ENCODE results near the gene FLNC. TPM values are rescaled to one million over a fixed set of nuclear protein-coding genes. Genes with fewer than 3 reads are reported as not detected.

Gene FLNC
- total RNA-seq, 1 donor from 2014 or later = 54.0 TPM

DNA sequence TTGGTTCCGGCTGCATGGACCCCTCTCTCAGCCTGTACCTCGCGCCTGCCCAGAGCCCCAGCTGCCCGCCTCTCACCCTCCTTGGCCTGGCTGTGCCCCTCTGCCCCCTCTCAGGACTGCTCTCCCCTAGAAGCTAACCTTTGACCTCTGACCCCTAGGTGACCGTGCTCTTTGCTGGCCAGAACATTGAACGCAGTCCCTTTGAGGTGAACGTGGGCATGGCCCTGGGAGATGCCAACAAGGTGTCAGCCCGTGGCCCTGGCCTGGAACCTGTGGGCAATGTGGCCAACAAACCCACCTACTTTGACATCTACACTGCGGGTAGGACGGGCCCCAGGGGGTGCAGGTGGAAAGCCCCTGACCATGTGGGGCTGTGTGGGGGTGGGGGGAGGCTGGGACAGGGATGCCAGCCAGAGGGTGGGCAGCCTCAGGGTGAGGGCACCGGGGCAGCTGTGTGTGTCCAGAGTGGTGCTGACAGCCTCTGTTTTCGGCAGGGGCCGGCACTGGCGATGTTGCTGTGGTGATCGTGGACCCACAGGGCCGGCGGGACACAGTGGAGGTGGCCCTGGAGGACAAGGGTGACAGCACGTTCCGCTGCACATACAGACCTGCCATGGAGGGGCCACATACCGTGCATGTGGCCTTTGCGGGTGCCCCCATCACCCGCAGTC lies 8.0 kb downstream of the FLNC start:
- no peak overlapping the region for H3K27ac Mint-ChIP-seq
- H3K9me3 Mint-ChIP-seq = no peaks in the 10 kb centered on the region
- H3K27me3 Mint-ChIP-seq = peaks cover 4% of the 10 kb centered on the region
- TF ChIP-seq, protein P1, sequence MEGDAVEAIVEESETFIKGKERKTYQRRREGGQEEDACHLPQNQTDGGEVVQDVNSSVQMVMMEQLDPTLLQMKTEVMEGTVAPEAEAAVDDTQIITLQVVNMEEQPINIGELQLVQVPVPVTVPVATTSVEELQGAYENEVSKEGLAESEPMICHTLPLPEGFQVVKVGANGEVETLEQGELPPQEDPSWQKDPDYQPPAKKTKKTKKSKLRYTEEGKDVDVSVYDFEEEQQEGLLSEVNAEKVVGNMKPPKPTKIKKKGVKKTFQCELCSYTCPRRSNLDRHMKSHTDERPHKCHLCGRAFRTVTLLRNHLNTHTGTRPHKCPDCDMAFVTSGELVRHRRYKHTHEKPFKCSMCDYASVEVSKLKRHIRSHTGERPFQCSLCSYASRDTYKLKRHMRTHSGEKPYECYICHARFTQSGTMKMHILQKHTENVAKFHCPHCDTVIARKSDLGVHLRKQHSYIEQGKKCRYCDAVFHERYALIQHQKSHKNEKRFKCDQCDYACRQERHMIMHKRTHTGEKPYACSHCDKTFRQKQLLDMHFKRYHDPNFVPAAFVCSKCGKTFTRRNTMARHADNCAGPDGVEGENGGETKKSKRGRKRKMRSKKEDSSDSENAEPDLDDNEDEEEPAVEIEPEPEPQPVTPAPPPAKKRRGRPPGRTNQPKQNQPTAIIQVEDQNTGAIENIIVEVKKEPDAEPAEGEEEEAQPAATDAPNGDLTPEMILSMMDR (conservative IDR thresholded peaks at IDR 0.05) = no peak
- H3K36me3 Mint-ChIP-seq = no peaks in the 10 kb centered on the region
- no peak for DNase-seq (ENCODE audit: extremely low spot score, unreplicated experiment)
- no peak overlapping the region for H3K4me3 Mint-ChIP-seq
- peaks cover 12% of the 10 kb centered on the region for H3K4me1 Mint-ChIP-seq (ENCODE audit: unreplicated experiment)

DNA sequence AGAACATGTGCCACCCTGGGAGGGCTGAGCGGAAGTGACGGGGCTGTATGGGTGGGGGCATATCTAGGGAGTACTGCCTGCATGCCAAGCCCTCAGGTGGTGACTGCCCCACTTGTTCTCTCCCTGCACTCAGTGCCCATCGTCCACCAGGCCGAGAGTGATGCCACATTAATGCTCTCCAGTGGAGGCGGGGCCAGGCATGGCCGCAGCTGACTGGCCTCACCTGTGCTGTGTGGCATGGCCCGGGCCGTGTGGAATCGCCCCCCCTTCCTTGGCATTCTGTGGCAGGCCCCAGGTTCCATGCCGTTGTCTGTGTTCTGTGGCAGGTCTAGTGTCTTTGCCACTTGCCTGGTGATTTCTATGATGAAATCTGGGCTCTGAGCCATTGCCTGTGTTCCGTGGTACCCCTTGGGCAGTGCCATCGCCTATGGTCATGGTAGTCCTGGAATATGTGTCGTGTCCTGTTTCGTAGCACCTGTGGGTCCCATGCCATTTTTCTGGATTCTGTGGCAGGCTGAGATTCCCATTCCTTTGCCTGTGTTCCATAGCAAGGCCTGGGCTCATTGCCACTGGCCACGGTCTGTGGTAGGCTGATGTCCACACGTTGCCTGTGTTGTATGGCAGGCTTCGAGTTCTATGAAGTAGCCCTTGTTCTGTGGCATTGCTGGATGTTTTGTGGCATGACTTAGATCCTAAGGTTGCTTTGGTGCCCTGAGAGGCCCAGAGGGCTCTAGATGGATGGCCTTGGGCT lies 8.9 kb downstream of the FLNC start:
- H3K27me3 Mint-ChIP-seq = peaks cover 4% of the 10 kb centered on the region
- no peaks in the 10 kb centered on the region for H3K36me3 Mint-ChIP-seq
- H3K4me1 Mint-ChIP-seq (ENCODE audit: unreplicated experiment) = peaks cover 7% of the 10 kb centered on the region
- H3K27ac Mint-ChIP-seq = no peak overlapping the region
- TF ChIP-seq, protein P1 (conservative IDR thresholded peaks at IDR 0.05) = no peak
- DNase-seq (ENCODE audit: extremely low spot score, unreplicated experiment) = no peak
- no peaks in the 10 kb centered on the region for H3K9me3 Mint-ChIP-seq
- H3K4me3 Mint-ChIP-seq = no peak overlapping the region

DNA sequence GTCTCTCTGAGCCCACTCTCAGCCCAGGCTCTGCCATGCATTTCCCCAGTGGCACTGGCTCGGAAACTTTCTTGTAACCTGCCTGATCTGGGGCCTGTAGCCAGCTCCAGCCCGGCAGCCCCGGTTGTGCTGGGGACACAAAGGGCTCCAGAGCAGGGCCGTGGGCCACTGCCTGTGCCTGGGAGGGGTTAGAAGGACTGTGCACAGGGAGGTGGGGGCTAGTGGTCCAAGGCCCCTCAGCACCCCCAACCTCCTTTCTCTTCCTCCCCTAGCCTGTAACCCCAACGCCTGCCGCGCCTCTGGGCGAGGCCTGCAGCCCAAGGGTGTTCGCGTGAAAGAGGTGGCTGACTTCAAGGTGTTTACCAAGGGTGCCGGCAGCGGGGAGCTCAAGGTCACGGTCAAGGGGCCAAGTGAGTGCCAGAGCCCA lies 9.6 kb downstream of the FLNC start:
- peaks cover 2% of the 10 kb centered on the region for H3K4me1 Mint-ChIP-seq (ENCODE audit: unreplicated experiment)
- H3K27me3 Mint-ChIP-seq = peaks cover under 1% of the 10 kb centered on the region
- DNase-seq (ENCODE audit: extremely low spot score, unreplicated experiment) = no peak
- TF ChIP-seq, protein P1 (conservative IDR thresholded peaks at IDR 0.05) = no peak
- no peak overlapping the region for H3K27ac Mint-ChIP-seq
- H3K4me3 Mint-ChIP-seq = no peak overlapping the region
- H3K9me3 Mint-ChIP-seq = no peaks in the 10 kb centered on the region
- no peaks in the 10 kb centered on the region for H3K36me3 Mint-ChIP-seq

DNA sequence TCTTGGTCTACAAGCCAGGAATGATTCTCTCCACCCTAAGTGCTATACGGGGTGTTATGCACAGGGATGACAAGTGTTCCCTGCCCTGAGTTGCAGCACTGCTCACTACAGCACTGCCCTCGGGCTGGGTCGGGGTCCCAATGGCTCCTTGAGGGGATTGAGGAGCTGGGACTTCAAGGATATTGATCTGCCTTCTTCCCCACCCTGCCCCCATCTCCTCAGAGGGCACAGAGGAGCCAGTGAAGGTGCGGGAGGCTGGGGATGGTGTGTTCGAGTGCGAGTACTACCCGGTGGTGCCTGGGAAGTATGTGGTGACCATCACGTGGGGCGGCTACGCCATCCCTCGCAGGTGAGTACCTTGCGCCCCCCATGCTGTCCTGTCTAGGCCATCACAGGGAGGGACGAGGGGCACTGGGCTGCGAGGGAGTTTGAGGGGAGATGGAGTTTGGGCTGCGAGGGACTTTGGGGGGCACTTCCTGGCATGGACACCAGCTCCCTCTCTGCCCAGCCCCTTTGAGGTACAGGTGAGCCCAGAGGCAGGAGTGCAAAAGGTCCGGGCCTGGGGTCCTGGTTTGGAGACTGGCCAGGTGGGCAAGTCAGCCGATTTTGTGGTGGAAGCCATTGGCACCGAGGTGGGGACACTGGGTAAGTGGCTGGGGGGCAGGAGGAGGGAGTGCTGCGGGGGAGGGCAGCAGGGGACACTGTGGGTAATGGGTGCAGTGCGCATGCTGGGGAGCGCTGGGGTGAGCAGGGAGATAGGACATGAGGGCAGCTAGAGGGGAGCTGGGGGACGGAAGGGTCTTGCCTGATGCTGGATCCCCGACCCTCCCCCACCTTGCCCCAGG lies 10.3 kb downstream of the FLNC start:
- no peaks in the 10 kb centered on the region for H3K9me3 Mint-ChIP-seq
- H3K27ac Mint-ChIP-seq = no peak overlapping the region
- no peak for DNase-seq (ENCODE audit: extremely low spot score, unreplicated experiment)
- H3K4me3 Mint-ChIP-seq = no peak overlapping the region
- no peaks in the 10 kb centered on the region for H3K27me3 Mint-ChIP-seq
- no peaks in the 10 kb centered on the region for H3K36me3 Mint-ChIP-seq
- H3K4me1 Mint-ChIP-seq (ENCODE audit: unreplicated experiment) = no peaks in the 10 kb centered on the region
- TF ChIP-seq, protein P1 (conservative IDR thresholded peaks at IDR 0.05) = no peak

DNA sequence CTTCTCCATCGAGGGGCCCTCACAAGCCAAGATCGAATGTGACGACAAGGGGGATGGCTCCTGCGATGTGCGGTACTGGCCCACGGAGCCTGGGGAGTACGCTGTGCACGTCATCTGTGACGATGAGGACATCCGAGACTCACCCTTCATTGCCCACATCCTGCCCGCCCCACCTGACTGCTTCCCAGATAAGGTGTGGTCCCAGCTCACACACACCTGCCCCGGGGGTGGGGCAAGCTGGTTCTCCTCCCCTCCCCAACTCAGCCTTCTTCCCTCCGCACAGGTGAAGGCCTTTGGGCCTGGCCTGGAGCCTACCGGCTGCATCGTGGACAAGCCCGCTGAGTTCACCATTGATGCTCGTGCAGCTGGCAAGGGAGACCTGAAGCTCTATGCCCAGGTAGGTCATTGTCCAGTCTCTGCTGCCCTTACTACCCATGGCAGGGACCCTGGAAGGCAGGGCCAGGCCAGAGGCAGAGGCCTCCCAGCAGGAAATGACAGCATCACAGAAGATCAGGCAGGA lies 11.0 kb downstream of the FLNC start:
- Mint-ChIP-seq H3K9me3 (no peaks in the 10 kb centered on the region), H3K36me3 (no peaks in the 10 kb centered on the region), H3K27me3 (no peaks in the 10 kb centered on the region), H3K4me3 (no peak overlapping the region), H3K27ac (no peak overlapping the region), H3K4me1 (ENCODE audit: unreplicated experiment) (no peaks in the 10 kb centered on the region)
- TF ChIP-seq, protein P1 (conservative IDR thresholded peaks at IDR 0.05) = no peak
- DNase-seq (ENCODE audit: extremely low spot score, unreplicated experiment) = no peak
